NCI-H82 treated with DMSO at 0.1 percent for 48 hours (cell line): ENCODE data around the gene RALY.

Source experiments
- DNase-seq: peaks from one replicate; lab custom pipeline; 2025; ENCODE audit not compliant: unreplicated experiment; lab: John Stamatoyannopoulos, UW

The RALY gene

GRCh38 chr20:33993576-33994221 lies at the start of gene RALY:
RALY (plus strand) TSS chr20:33993911; CDS start chr20:34072075, 78,164 bp downstream.
- DNase-seq, result peak; percentile 20

DNA sequence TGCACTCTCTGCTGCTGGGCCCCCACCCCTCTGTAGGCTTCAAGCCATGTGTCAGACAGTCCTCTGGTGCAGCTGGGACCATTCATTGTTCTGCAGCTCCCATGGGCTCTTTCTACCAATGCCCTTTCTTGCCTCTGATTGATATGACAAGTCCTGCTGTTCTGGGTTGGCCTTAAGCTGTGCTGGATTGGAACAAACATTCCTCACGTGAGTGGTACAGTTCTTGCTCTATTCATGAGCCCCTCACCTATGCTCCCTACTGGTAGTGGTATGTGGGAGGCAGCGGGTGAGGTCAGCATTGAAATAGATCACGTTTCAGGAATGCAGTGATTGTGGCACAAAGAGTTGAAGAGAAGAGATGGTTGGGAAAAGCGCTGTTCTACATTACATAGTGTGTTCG lies 48.8 kb upstream of the RALY start:
- DNase-seq, result no peak

DNA sequence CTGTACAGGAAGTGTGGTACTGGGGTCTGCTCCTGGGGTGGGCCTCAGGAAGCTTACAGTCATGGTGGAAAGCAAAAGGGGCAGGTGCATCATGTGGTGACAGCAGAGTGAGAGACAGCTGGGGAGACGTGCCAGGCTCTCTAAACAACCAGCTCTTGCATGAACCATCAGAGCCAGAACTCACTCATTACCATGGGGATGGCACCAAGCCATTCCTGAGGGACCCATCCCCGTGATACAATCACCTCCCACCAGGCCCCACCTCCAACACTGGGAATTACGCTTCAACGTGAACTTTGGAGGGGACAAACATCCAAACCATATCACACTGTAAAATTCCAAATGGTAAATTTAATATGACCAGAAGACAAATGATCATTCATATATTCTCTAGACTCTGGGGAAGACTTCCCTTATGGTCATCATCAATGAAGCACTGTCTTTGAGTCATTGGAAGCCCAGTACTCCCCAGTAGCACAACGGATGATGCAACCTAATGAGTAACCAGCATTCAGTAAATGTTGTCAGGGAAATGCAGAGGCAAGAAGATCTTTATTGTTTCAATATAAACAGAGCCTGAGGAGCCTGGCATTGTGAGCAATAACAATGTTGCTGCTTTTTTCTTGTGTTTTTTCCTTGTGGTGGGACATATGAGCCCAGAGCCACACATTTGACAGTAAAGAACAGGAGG lies 48.2 kb upstream of the RALY start:
- no peak for DNase-seq

DNA sequence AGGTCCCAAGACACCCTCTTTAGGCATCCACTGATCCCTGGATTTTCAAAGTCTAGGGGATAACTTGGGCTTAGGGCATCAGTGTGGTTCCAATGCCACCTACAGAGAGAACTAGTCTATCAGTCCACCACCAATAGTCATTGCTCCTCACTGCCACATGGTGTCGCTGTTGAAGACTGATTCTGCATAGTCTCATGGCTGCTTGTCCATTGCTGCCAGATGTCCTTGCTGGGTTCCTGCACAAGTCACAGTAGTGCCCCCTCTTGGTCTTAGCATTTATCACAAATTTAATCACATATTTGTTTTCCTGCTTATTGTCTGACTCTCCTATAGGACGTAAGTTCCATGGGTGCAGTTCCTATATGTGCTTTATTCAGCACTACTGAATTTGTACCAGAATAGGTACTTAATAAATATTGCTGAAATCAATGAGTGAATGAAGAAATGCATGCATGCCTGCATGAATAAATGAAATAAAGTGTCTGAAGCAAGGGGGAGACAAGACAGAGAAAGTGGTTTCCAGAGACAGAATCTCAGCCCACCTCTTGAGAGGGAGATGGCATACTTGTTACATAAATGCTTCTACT lies 45.9 kb upstream of the RALY start:
- peak; percentile 40 for DNase-seq

DNA sequence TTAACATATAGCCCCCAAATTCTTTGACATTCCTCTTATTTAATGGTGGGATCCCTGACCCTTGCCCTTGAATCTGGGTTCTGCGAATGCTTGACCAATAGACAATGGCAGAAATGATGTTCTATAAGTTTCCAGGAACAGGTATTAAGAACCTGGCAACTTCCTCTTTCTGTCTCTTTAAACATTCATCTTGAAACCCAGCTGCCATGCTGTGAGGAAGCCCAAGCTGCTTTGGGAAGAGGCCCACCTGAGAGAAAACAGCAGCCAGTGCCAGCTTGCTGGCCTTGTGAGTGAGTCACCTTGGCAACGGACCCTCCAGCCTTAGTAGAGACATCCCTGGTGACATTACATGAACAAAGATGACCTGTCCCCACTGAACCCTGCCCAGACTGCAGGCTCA lies 45.2 kb upstream of the RALY start:
- DNase-seq, result no peak

DNA sequence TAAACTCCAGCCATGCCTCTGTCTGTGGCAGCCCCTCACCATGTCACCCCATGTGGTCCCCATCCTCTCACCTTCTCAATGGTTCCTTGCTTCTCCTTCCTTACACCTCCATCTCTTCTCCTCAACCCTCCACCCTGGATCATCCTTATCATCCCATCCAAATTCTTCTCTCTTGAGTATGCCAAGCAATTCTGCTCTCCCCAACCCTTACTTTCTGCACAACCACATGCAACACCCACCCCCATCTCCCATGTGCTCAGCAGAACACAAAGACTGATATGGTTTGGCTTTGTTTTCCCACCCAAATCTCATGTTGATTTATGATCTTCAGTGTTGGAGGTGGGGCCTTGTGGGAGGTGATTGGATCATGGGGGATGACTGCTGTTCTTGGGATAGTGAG lies 42.5 kb upstream of the RALY start:
- no peak for DNase-seq

- no peak for DNase-seq
These were observed 39.2 kb upstream of the RALY start for GRCh38 chr20:33954504-33954903.

DNA sequence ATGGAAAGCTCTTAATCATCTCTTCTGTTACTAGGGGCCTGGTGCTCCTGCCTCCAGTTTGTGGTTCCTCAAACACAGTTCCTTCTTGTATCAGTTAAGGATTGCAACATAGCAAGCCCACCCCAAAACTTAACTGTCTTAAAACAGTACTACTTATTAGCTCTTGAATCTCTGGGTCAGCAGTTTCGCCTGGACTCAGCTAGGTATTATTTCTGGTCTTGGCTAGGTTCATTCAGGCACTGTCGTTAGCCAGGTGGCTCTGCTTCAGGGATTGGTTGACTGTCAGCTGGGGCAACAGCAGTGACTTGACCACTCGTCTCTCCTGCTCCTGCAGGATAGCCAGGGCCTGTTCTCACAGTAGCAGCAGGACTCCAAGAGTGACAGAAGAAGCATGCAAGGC lies 30.0 kb upstream of the RALY start:
- DNase-seq, result no peak

DNA sequence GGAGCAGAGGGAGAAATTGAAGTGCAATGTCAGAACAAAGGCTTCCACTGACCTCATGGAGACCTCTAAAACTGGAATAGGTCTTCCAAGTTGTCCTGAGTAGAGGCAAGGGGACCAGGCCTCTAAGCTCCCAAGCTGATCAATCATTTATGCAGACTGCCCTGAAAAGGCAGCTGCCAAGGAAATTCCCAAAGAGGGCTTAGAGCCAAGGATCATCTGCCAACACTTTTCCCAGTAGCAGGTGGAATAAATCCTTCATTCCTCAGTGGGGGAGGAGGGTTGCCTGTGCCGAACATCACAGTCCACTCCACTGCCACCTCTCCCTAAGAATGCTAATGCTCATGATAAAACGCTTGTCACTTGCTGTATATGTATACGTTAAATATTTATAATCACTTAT lies 29.3 kb upstream of the RALY start:
- peak; percentile 46 for DNase-seq

DNA sequence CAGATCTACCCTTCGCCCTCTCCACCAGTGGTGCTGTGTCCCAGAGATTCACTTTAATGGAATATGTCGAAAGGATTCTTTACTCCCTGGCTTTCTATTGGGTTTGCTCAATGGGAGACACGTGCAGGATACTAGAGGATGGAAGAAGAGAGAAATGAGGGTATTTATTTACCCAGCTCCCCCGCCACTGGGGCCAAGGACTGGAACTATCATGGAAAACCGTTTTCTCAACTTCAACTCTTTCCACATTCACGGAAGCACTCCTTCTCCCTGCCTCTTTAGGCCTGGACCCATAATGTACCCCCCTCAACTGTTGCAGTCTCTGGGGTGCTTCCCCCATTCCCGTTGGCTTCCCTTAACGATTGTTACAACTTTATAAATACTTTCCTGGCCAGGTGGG lies 26.6 kb upstream of the RALY start:
- DNase-seq, result no peak

- DNase-seq, result no peak
These were observed 24.1 kb upstream of the RALY start for GRCh38 chr20:33969563-33969962.

- no peak for DNase-seq
These were observed 23.5 kb upstream of the RALY start for GRCh38 chr20:33970229-33970628.

DNA sequence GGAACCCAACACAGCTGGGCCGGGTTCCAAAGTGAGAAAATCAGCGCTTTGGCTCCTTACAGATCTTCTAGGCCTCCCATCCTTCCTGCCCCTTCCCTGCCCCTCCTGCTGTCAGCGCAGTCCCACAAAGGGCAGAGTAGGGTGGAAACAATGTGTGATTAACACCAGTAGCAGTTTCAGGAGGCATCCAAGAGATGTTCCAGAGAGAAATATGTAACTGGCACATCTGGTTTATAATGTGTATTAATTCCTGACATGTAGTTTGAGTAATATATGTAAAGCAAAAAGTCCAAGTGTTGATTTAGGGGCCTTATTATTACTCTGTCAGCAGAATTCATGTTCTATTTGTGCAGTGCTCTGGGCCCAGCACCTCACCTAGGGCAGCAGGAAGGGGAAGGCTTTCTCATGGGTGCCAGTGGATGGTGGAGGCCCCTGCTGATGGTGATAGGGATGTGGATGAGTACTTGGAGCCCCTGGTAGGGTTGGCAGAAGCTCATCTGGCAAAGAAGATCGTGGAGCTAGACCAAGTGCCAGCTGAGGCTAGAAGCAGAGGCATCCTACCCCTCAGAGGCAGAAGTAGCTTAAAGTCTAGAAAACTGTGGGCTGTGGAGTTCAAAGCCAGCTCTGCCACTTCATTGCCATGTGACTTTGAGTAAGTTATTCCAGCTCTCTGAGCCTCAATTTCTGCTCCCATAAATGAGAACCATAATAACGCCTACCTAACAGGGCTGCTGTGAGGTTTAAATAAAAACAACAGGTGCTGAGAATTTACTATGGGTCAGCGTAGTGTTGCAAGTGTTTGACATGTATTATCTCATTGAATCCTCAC lies 22.4 kb upstream of the RALY start:
- no peak for DNase-seq

DNA sequence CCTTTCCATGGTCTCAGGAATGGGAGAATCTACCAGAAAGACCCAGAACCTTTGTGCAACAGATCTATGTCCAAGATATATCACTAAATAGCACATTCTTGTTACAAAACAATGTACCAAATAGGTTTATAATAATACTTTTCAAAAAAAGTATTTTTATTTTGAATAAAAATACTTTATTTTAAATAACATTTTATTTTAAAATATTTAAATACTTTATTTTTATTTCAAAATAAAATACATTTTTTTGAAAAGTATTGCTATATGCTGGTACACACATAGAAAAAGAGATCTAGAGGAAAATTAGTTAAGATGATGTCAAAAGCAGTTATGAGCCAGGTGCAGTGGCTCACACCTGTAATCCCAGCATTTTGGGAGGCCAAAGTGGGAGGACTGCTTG lies 16.8 kb upstream of the RALY start:
- DNase-seq, result no peak

- no peak for DNase-seq
These were observed 16.2 kb upstream of the RALY start for GRCh38 chr20:33977535-33977934.

- no peak for DNase-seq
These were observed 14.6 kb upstream of the RALY start for GRCh38 chr20:33979094-33979493.

- DNase-seq, result no peak
These were observed 12.4 kb upstream of the RALY start for GRCh38 chr20:33981347-33981746.

- DNase-seq, result no peak
These were observed 11.7 kb upstream of the RALY start for GRCh38 chr20:33981964-33982363.

DNA sequence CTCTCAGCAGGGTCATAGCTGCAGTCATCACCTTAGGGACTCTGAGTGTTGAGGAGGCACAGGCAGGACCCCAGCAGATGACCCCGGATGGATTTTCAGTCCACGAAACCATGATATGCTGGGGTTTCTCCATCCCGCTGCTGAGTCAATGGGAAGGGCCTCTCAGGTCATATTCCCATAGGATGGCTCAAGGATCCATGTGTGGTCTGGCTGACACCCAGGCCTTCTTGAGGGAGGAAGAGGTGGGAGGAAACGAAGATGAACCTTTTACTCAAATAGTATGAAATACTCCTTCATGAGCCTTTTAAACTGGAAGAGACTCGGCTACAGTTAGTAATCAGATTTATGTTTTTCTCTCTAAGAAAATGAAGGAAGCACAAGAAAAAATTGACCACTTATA lies 10.3 kb upstream of the RALY start:
- DNase-seq, result no peak

- no peak for DNase-seq
These were observed 9.5 kb upstream of the RALY start for GRCh38 chr20:33984182-33984719.

GRCh38 chr20:33985280-33985679 lies 8.4 kb upstream of the RALY start:
- no peak for DNase-seq
